HEK293T (cell line): ENCODE data around the gene FRYL.

ENCODE experiments used
- CTCF ChIA-PET: fragments of 350-600 bp; formaldehyde crosslinking; extraction: SDS; loops from one replicate; lab custom pipeline; 2021; ENCODE audit warnings: antibody characterized with exemption, inconsistent platforms; lab: Yijun Ruan, JAX
- POLR2A ChIA-PET: fragments of 350-600 bp; formaldehyde crosslinking; extraction: SDS; loops from one replicate; lab custom pipeline; 2020; ENCODE audit warnings: antibody characterized with exemption, inconsistent platforms; lab: Yijun Ruan, JAX
- DNase-seq: peaks from one replicate; pipeline ENCODE4 v3.0.0; 2012; ENCODE audit warnings: mixed read lengths; ENCODE audit errors: extremely low spot score
- ARNT ChIP-seq: fragments of 450-650 bp; IDR thresholded peaks from 2 replicates; pipeline ENCODE4 v1.6.1; 2017; ENCODE audit warnings: mild to moderate bottlenecking
- BHLHE40 ChIP-seq: fragments of 450-650 bp; IDR thresholded peaks from 2 replicates; pipeline ENCODE4 v1.6.1; 2016; ENCODE audit warnings: mild to moderate bottlenecking, moderate library complexity, borderline replicate concordance
- CTBP1 ChIP-seq: fragments of 450-650 bp; IDR thresholded peaks from 2 replicates; pipeline ENCODE4 v1.6.1; 2016; ENCODE audit warnings: borderline replicate concordance
- ELF4 ChIP-seq: fragments of 450-650 bp; IDR thresholded peaks from 2 replicates; pipeline ENCODE4 v1.6.1; 2017; ENCODE audit warnings: antibody characterized with exemption
- FOXA1 ChIP-seq: fragments of 450-650 bp; IDR thresholded peaks from 2 replicates; pipeline ENCODE4 v1.6.1; 2016; ENCODE audit warnings: mild to moderate bottlenecking
- FOXK2 ChIP-seq: fragments of 450-650 bp; IDR thresholded peaks from 2 replicates; pipeline ENCODE4 v1.6.1; 2016; ENCODE audit warnings: mild to moderate bottlenecking
- FOXM1 ChIP-seq: fragments of 450-650 bp; IDR thresholded peaks from 2 replicates; pipeline ENCODE4 v1.6.1; 2017; ENCODE audit warnings: mild to moderate bottlenecking, borderline replicate concordance
- HDGF ChIP-seq: fragments of 450-650 bp; IDR thresholded peaks from 2 replicates; pipeline ENCODE4 v1.6.1; 2017; ENCODE audit warnings: antibody characterized with exemption, borderline replicate concordance
- L3MBTL2 ChIP-seq: fragments of 450-650 bp; conservative IDR thresholded peaks from 2 replicates; pipeline ENCODE4 v1.6.1; 2016; ENCODE audit warnings: mild to moderate bottlenecking
- LEF1 ChIP-seq: fragments of 450-650 bp; IDR thresholded peaks from 2 replicates; pipeline ENCODE4 v1.6.1; 2017; ENCODE audit warnings: mild to moderate bottlenecking, borderline replicate concordance
- NFRKB ChIP-seq: fragments of 450-650 bp; IDR thresholded peaks from 2 replicates; pipeline ENCODE4 v1.6.1; 2016; ENCODE audit warnings: mild to moderate bottlenecking, moderate library complexity
- PKNOX1 ChIP-seq: fragments of 450-650 bp; IDR thresholded peaks from 2 replicates; pipeline ENCODE4 v1.6.1; 2016
- SP1 ChIP-seq: fragments of 450-650 bp; IDR thresholded peaks from 2 replicates; pipeline ENCODE4 v1.6.1; 2017
- SUZ12 ChIP-seq: fragments of 450-650 bp; IDR thresholded peaks from 2 replicates; pipeline ENCODE4 v1.6.1; 2016; ENCODE audit warnings: mild to moderate bottlenecking
- TARDBP ChIP-seq: fragments of 450-650 bp; IDR thresholded peaks from 2 replicates; pipeline ENCODE4 v1.6.1; 2016
- ZNF384 ChIP-seq: fragments of 450-650 bp; IDR thresholded peaks from 2 replicates; pipeline ENCODE4 v1.6.1; 2016

The FRYL gene

GRCh38 chr4:48710446-48711209 is 69.5 kb downstream of the FRYL start:
- no peak for DNase-seq
- POLR2A ChIA-PET = no interaction called here
- TF ChIP-seq FOXK2 (no peak), SP1 (no peak), ARNT (no peak), ELF4 (no peak), FOXA1 (no peak), BHLHE40 (no peak), SUZ12 (no peak), CTBP1 (no peak), NFRKB (no peak), FOXM1 (no peak), PKNOX1 (no peak)
- CTCF ChIA-PET = no interaction called here

GRCh38 chr4:48709901-48710300 is 70.2 kb downstream of the FRYL start:
- no peak for DNase-seq
- POLR2A ChIA-PET = no interaction called here
- TF ChIP-seq ELF4 = no peak
- TF ChIP-seq ARNT = no peak
- no peak for TF ChIP-seq FOXK2
- TF ChIP-seq TARDBP = no peak
- no peak for TF ChIP-seq FOXM1
- TF ChIP-seq BHLHE40 = no peak
- CTCF ChIA-PET = no interaction called here

DNA sequence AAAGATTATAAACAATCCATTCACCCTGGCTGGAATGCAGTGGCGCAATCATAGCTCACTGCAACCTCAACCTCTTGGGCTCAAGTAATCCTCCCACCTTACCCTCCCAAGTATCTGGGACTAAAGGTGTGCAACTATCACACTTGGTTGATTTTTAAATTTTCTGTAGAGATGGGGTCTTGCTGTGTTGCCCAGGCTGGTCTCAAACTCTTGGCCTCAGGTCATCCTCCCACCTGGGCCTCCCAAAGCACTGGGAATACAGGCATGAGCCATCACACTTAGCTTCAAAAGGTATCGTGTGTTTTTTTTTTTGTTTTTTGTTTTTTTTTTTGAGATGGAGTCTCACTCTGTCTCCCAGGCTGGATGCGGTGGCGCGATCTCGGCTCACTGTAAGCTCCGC is 71.5 kb downstream of the FRYL start:
- no peak for DNase-seq
- POLR2A ChIA-PET = no interaction called here
- TF ChIP-seq L3MBTL2 (no peak), NFRKB (no peak), PKNOX1 (no peak), FOXM1 (no peak), ARNT (no peak), CTBP1 (no peak), TARDBP (no peak), BHLHE40 (no peak), ELF4 (no peak), FOXK2 (no peak), HDGF (no peak), LEF1 (no peak), FOXA1 (no peak), ZNF384 (no peak), SP1 (no peak), SUZ12 (no peak)
- CTCF ChIA-PET = no interaction called here

- no peak for DNase-seq
- ChIA-PET POLR2A (interaction anchor here (1.1 kb wide), 1 partner anchor 74 kb away, joined by 4 read pairs; no protein-coding TSS in a partner anchor), CTCF (no interaction called here)
- TF ChIP-seq BHLHE40 (no peak), FOXK2 (no peak), L3MBTL2 (no peak), ELF4 (no peak), SUZ12 (no peak)
These were observed 73.3 kb downstream of the FRYL start for GRCh38 chr4:48706736-48707135.

GRCh38 chr4:48705609-48706008 is 74.5 kb downstream of the FRYL start:
- POLR2A ChIA-PET = no interaction called here
- DNase-seq = no peak
- TF ChIP-seq LEF1 = no peak
- TF ChIP-seq ZNF384 = no peak
- no peak for TF ChIP-seq SUZ12
- TF ChIP-seq CTBP1 = no peak
- TF ChIP-seq FOXM1 = no peak
- TF ChIP-seq NFRKB = no peak
- CTCF ChIA-PET = no interaction called here

DNA sequence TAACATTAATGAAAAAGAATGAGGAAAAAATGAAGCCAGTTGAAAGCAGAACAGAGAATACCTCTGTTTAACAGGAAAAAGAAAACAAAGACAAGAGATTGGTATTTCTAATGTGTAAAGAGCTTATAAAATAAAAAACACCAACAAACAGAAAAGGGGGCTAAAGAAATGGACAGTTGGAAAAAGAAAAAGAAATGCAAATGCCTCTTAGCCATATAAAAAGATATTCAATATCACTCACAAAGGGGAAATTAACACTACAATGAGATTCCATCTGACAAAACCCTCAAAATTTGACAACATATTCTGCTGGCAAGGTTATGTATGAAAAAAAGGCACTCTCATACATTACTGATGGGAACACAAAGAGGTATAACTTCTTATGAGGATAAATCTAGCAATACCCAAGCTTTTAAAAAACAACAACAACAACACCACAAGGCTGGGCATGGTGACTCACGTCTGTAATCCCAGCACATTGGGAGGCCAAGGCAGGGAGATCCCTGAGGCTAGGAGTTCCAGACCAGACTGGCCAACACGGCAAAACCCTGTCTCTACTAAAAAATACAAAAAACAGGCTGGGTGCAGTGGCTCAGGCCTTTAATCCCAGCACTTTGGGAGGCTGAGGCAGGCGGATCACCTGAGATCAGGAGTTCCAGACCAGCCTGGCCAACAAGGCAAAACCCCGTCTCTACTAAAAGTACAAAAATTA is 75.8 kb downstream of the FRYL start:
- CTCF ChIA-PET = no interaction called here
- DNase-seq = no peak
- POLR2A ChIA-PET = no interaction called here
- TF ChIP-seq FOXM1 = no peak
- TF ChIP-seq PKNOX1 = no peak
- no peak for TF ChIP-seq BHLHE40
- TF ChIP-seq LEF1 = no peak
- no peak for TF ChIP-seq TARDBP
